Neural progenitor cell (in vitro differentiated cells): ENCODE results near the gene RTL10. TPM values are rescaled to one million over a fixed set of nuclear protein-coding genes. Genes with fewer than 3 reads are reported as not detected.

ENCODE experiments used
- DNase-seq: peaks from one replicate; pipeline ENCODE4 v3.0.0-alpha.2; 2016; ENCODE audit warnings: low spot score
- H2AFZ ChIP-seq: fragments of 200-600 bp; sonication (generic); replicated peaks from 2 replicates; pipeline ENCODE4 v1.6.1; 2016; ENCODE audit warnings: antibody characterized with exemption
- H3F3A ChIP-seq: fragments of 200-600 bp; sonication (generic); 2 replicates; pipeline ENCODE4 v1.6.1; 2016; ENCODE audit warnings: antibody characterized with exemption, low read depth
- H3K27ac ChIP-seq: fragments of 200-600 bp; sonication (generic); 2 replicates; pipeline ENCODE4 v1.5.1; 2016; ENCODE audit warnings: mild to moderate bottlenecking
- H3K27me3 ChIP-seq: fragments of 200-600 bp; sonication (generic); 2 replicates; pipeline ENCODE4 v1.6.1; 2016; ENCODE audit warnings: mild to moderate bottlenecking, moderate library complexity
- H3K36me3 ChIP-seq: fragments of 200-600 bp; sonication (generic); 2 replicates; pipeline ENCODE4 v1.5.1; 2016
- H3K4me1 ChIP-seq: fragments of 200-600 bp; sonication (generic); 2 replicates; pipeline ENCODE4 v1.6.1; 2016; ENCODE audit warnings: mixed run types
- H3K4me2 ChIP-seq: fragments of 200-600 bp; sonication (generic); 2 replicates; pipeline ENCODE4 v1.6.1; 2016
- H3K4me3 ChIP-seq: fragments of 200-600 bp; sonication (generic); 2 replicates; pipeline ENCODE4 v1.5.1; 2016
- H3K79me2 ChIP-seq: fragments of 200-600 bp; sonication (generic); 2 replicates; pipeline ENCODE4 v1.6.1; 2016; ENCODE audit warnings: low read depth
- H3K9ac ChIP-seq: fragments of 200-600 bp; sonication (generic); 2 replicates; pipeline ENCODE4 v1.6.1; 2016
- H3K9me3 ChIP-seq: fragments of 200-600 bp; sonication (generic); 2 replicates; pipeline ENCODE4 v1.5.1; 2016; ENCODE audit warnings: low read depth
- H4K20me1 ChIP-seq: fragments of 200-600 bp; sonication (generic); 2 replicates; pipeline ENCODE4 v1.6.1; 2016; ENCODE audit warnings: low read depth
- H3K27ac Mint-ChIP-seq: 3 replicates; pipeline ENCODE4 v1.8.0; 2021; ENCODE audit warnings: mixed read lengths
- H3K27me3 Mint-ChIP-seq: 2 replicates; pipeline ENCODE4 v1.8.0; 2022; ENCODE audit warnings: low read depth, mild to moderate bottlenecking, inconsistent platforms, moderate library complexity, mixed read lengths; ENCODE audit not compliant: insufficient read depth
- H3K36me3 Mint-ChIP-seq: 3 replicates; pipeline ENCODE4 v1.8.0; 2021; ENCODE audit warnings: mixed read lengths
- H3K4me1 Mint-ChIP-seq: 3 replicates; pipeline ENCODE4 v1.8.0; 2021; ENCODE audit warnings: mixed read lengths
- H3K4me3 Mint-ChIP-seq: 3 replicates; pipeline ENCODE4 v1.8.0; 2021; ENCODE audit warnings: mild to moderate bottlenecking, moderate library complexity, mixed read lengths
- H3K9me3 Mint-ChIP-seq: 3 replicates; pipeline ENCODE4 v1.8.0; 2020; ENCODE audit warnings: mixed read lengths
- EZH2 ChIP-seq: fragments of 200-600 bp; sonication (generic); IDR thresholded peaks from 2 replicates; pipeline ENCODE4 v1.6.1; 2017; ENCODE audit warnings: antibody characterized with exemption, mild to moderate bottlenecking, moderate library complexity
- EZH2phosphoT487 ChIP-seq: fragments of 200-600 bp; sonication (generic); IDR thresholded peaks from 2 replicates; pipeline ENCODE4 v1.6.1; 2017; ENCODE audit warnings: antibody characterized with exemption
- total RNA-seq: library from RNA; depleted of rRNA; stranded (reverse); fragments of >200 nt; gene quantifications from 2 replicates; pipeline ENCODE4 v1.2.3, GENCODE V29; 2015; ENCODE audit warnings: low replicate concordance
- TF ChIP-seq, protein P1 (sequence below): fragments of 200-600 bp; sonication (generic); IDR thresholded peaks from 2 replicates; pipeline ENCODE4 v1.5.1; 2017; ENCODE audit warnings: antibody characterized with exemption, mild to moderate bottlenecking

The RTL10 gene
- total RNA-seq, 1 donor from 2014 or later, result 7.3 TPM

DNA sequence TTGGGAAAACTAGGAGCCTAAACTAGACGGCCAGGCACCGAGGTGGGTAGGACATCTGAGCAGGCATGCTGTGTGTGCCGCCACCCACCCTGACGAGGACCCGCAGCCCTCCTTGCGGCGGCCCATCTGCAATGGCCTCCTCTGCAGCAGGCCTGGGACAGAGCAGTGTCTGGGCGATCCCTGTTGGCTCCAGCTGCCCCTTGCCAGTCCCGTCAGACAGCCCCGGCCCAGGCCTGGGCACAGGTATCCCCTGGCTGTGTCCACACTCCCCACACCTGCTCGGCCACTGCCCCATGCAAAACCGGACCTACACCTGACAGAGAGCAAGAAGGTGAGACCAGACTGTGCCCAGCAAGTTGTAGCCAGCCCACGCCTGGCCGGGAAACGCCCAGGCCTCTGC is 38.7 kb upstream of the RTL10 start:
- H3K27ac Mint-ChIP-seq, result no peak overlapping the region
- H3K36me3 ChIP-seq, result no peaks in the 10 kb centered on the region
- H3K36me3 Mint-ChIP-seq, result no peaks in the 10 kb centered on the region
- H3K27ac ChIP-seq, result no peak overlapping the region
- no peaks in the 10 kb centered on the region for H3K9me3 Mint-ChIP-seq
- peaks cover 46% of the 10 kb centered on the region for H3K27me3 ChIP-seq
- H3K9me3 ChIP-seq, result no peaks in the 10 kb centered on the region
- H3K79me2 ChIP-seq, result no peaks in the 10 kb centered on the region
- H4K20me1 ChIP-seq, result peaks cover 13% of the 10 kb centered on the region
- no peak overlapping the region for H3K4me3 ChIP-seq
- peaks cover 13% of the 10 kb centered on the region for H3K27me3 Mint-ChIP-seq
- no peak overlapping the region for H3K9ac ChIP-seq
- peak overlapping the region; percentile 11 for H3K4me3 Mint-ChIP-seq
- H3K4me1 ChIP-seq, result peaks cover 30% of the 10 kb centered on the region
- TF ChIP-seq, protein P1, sequence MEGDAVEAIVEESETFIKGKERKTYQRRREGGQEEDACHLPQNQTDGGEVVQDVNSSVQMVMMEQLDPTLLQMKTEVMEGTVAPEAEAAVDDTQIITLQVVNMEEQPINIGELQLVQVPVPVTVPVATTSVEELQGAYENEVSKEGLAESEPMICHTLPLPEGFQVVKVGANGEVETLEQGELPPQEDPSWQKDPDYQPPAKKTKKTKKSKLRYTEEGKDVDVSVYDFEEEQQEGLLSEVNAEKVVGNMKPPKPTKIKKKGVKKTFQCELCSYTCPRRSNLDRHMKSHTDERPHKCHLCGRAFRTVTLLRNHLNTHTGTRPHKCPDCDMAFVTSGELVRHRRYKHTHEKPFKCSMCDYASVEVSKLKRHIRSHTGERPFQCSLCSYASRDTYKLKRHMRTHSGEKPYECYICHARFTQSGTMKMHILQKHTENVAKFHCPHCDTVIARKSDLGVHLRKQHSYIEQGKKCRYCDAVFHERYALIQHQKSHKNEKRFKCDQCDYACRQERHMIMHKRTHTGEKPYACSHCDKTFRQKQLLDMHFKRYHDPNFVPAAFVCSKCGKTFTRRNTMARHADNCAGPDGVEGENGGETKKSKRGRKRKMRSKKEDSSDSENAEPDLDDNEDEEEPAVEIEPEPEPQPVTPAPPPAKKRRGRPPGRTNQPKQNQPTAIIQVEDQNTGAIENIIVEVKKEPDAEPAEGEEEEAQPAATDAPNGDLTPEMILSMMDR, result no peak
- TF ChIP-seq EZH2, result no peak
- TF ChIP-seq EZH2phosphoT487, result no peak
- no peak for DNase-seq
- peaks cover 38% of the 10 kb centered on the region for H3K4me1 Mint-ChIP-seq
- H3K4me2 ChIP-seq, result no peak overlapping the region
- H2AFZ ChIP-seq, result no peak overlapping the region
- peaks cover 24% of the 10 kb centered on the region for H3F3A ChIP-seq

DNA sequence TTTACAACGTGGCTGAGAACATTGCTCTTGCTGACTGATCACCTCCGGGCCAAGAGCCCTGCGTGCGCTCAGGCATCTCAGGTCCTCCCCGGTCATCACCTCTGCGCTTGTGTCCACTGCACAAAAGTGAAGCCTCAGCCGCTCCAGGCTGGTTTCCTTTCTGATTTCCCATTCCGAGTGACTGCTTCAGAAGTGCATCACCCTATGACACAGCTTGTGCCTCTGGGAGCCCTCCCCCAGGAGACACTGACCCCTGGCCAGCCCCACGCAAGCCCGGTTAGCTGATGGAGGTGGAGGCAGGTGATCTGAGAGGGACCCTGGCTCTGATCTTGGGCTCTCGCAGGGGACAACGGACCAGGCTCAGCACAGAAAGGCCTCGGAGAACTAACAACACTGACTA is 38.3 kb upstream of the RTL10 start:
- H3K4me2 ChIP-seq, result peak overlapping the region; percentile 40
- H3K4me3 Mint-ChIP-seq, result peak overlapping the region; percentile 11
- peaks cover 30% of the 10 kb centered on the region for H3K4me1 ChIP-seq

DNA sequence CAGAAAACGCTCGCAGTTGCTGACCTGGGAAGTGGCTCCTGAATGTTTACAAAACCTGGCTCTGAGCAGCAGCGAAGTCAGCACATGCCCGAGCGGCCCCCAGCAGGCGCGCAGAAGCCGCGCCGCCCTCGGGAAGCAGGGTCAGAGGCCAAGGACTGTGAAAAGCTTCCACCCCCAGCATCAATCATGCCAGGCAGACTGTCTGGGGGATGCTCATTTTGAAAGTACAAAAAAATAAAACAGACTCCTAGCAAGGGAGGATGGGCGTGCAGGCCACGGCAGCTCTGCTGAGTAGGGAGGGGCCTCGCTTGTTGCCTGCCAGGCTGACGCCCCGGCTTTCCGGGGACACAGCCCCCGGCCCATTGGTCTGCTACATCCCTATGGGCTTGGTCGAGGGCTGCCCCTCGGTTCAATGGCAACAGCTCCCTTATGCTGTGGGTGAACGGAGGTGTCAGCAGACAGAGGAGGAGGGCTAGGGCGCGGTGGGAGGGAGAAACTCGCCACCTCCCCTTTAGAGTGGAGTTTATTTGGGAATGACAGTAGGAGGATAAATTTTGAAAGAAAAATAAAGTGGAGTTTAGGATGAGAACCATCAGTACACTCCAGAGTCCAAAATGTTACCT is 37.7 kb upstream of the RTL10 start:
- no peaks in the 10 kb centered on the region for H3K36me3 ChIP-seq
- no peak overlapping the region for H3K27ac ChIP-seq
- no peaks in the 10 kb centered on the region for H3K9me3 ChIP-seq
- no peaks in the 10 kb centered on the region for H3K79me2 ChIP-seq
- Mint-ChIP-seq H3K36me3 (no peaks in the 10 kb centered on the region), H3K4me3 (peak overlapping the region; percentile 65), H3K27ac (no peak overlapping the region), H3K4me1 (peaks cover 37% of the 10 kb centered on the region), H3K9me3 (no peaks in the 10 kb centered on the region), H3K27me3 (peaks cover 13% of the 10 kb centered on the region)
- H3K4me2 ChIP-seq, result peak overlapping the region; percentile 40
- H2AFZ ChIP-seq, result no peak overlapping the region
- no peak overlapping the region for H3K4me3 ChIP-seq
- TF ChIP-seq EZH2phosphoT487 (no peak), EZH2 (no peak)
- TF ChIP-seq, protein P1, result no peak
- peak; percentile 65 for DNase-seq
- peaks cover 46% of the 10 kb centered on the region for H3K27me3 ChIP-seq
- H3F3A ChIP-seq, result peaks cover 24% of the 10 kb centered on the region
- H4K20me1 ChIP-seq, result peaks cover 13% of the 10 kb centered on the region
- no peak overlapping the region for H3K9ac ChIP-seq
- peaks cover 30% of the 10 kb centered on the region for H3K4me1 ChIP-seq

More for the DNA sequence above, 38.3 kb upstream of the RTL10 start:
- Histone ChIP-seq H2AFZ (no peak overlapping the region), H3K4me3 (no peak overlapping the region), H3F3A (peaks cover 24% of the 10 kb centered on the region), H4K20me1 (peaks cover 13% of the 10 kb centered on the region), H3K27ac (no peak overlapping the region), H3K9ac (no peak overlapping the region), H3K79me2 (no peaks in the 10 kb centered on the region), H3K36me3 (no peaks in the 10 kb centered on the region), H3K27me3 (peaks cover 46% of the 10 kb centered on the region), H3K9me3 (no peaks in the 10 kb centered on the region)
- Mint-ChIP-seq H3K36me3 (no peaks in the 10 kb centered on the region), H3K27ac (no peak overlapping the region), H3K4me1 (peaks cover 38% of the 10 kb centered on the region), H3K9me3 (no peaks in the 10 kb centered on the region), H3K27me3 (peaks cover 13% of the 10 kb centered on the region)
- TF ChIP-seq, protein P1, result no peak
- TF ChIP-seq EZH2phosphoT487 (no peak), EZH2 (no peak)
- DNase-seq, result no peak
